ENCODE data around the gene CDH5. TPM values are rescaled to one million over a fixed set of nuclear protein-coding genes. Genes with fewer than 3 reads are reported as not detected.

CDH5 gene
- total RNA-seq, 6 experiments from 2014 or later: 9.0 to 25.7 (median 15.4) TPM

GRCh38 chr16:66440970-66441369 lies 74.5 kb downstream of the CDH5 start:
- Histone ChIP-seq H3K9me3 (no peaks in the 10 kb centered on the region), H3K4me3 (no peak overlapping the region), H3K27ac (no peak overlapping the region), H3K36me3 (no peaks in the 10 kb centered on the region), H3K27me3 (no peaks in the 10 kb centered on the region), H3K4me1 (no peaks in the 10 kb centered on the region)
- no peak for TF ChIP-seq CTCF (IDR thresholded peaks at IDR 0.05)
- TF ChIP-seq POLR2A (IDR thresholded peaks at IDR 0.05): no peak
- ATAC-seq (no peak), DNase-seq (no peak)
- WGBS (ENCODE audit: insufficient coverage, low coverage, low lambda C conversion rate, missing lambda C conversion rate): 78% methylated on average over 7 of the region's 11 CpGs
- intact Hi-C loops (cut with DNase I): no loop called here

- DNase-seq (no peak), ATAC-seq (no peak)
- no peak for TF ChIP-seq CTCF (IDR thresholded peaks at IDR 0.05)
- TF ChIP-seq POLR2A (IDR thresholded peaks at IDR 0.05): no peak
- Histone ChIP-seq H3K27me3 (no peaks in the 10 kb centered on the region), H3K9me3 (no peaks in the 10 kb centered on the region), H3K27ac (no peak overlapping the region), H3K36me3 (no peaks in the 10 kb centered on the region), H3K4me1 (no peaks in the 10 kb centered on the region), H3K4me3 (no peak overlapping the region)
- WGBS (ENCODE audit: insufficient coverage, low coverage, low lambda C conversion rate, missing lambda C conversion rate): 43% methylated on average over 1 of the region's 7 CpGs
- intact Hi-C loops (cut with DNase I): no loop called here
Measured at GRCh38 chr16:66441586-66442375, 75.3 kb downstream of the CDH5 start.

- Histone ChIP-seq H3K27ac (no peak overlapping the region), H3K36me3 (no peaks in the 10 kb centered on the region), H3K27me3 (no peaks in the 10 kb centered on the region), H3K4me1 (peaks cover 0 to 5% (median 0%) of the 10 kb centered on the region in 4 donors), H3K4me3 (no peak overlapping the region), H3K9me3 (no peaks in the 10 kb centered on the region)
- ATAC-seq (no peak), DNase-seq (no peak)
- TF ChIP-seq POLR2A (IDR thresholded peaks at IDR 0.05) (no peak), CTCF (IDR thresholded peaks at IDR 0.05) (no peak)
- intact Hi-C loops (cut with DNase I): no loop called here
- 53% methylated on average over 4 of the region's 6 CpGs for WGBS (ENCODE audit: insufficient coverage, low coverage, low lambda C conversion rate, missing lambda C conversion rate)
Measured at GRCh38 chr16:66442502-66443268, 76.2 kb downstream of the CDH5 start.

- intact Hi-C loops (cut with DNase I): no loop called here
- no peak for TF ChIP-seq POLR2A (IDR thresholded peaks at IDR 0.05)
- no peak for TF ChIP-seq CTCF (IDR thresholded peaks at IDR 0.05)
- peaks cover 0 to 5% (median 0%) of the 10 kb centered on the region in 4 donors for H3K4me1 ChIP-seq
- DNase-seq: no peak
- H3K4me3 ChIP-seq: no peak overlapping the region
- no peak overlapping the region for H3K27ac ChIP-seq
- H3K9me3 ChIP-seq: no peaks in the 10 kb centered on the region
- no peaks in the 10 kb centered on the region for H3K27me3 ChIP-seq
- ATAC-seq: no peak
- H3K36me3 ChIP-seq: no peaks in the 10 kb centered on the region
- 88% methylated on average over 1 of the region's 3 CpGs for WGBS (ENCODE audit: insufficient coverage, low coverage, low lambda C conversion rate, missing lambda C conversion rate)
Measured at GRCh38 chr16:66443269-66443652, 76.8 kb downstream of the CDH5 start.
